Stimulated activated naive CD4-positive, alpha-beta T cell treated with Interleukin-2 at 50 U/mL for 16 hours (primary cell): ENCODE results near the gene NT5C2.
"Not testable (repeated sequence)": the region's sequence is repeated elsewhere in the genome, so short reads cannot be mapped to it uniquely, and the experiment has no call there.

Experiments
- DNase-seq: peaks from one replicate; lab custom pipeline; 2025; lab: John Stamatoyannopoulos, UW

Gene NT5C2

DNA sequence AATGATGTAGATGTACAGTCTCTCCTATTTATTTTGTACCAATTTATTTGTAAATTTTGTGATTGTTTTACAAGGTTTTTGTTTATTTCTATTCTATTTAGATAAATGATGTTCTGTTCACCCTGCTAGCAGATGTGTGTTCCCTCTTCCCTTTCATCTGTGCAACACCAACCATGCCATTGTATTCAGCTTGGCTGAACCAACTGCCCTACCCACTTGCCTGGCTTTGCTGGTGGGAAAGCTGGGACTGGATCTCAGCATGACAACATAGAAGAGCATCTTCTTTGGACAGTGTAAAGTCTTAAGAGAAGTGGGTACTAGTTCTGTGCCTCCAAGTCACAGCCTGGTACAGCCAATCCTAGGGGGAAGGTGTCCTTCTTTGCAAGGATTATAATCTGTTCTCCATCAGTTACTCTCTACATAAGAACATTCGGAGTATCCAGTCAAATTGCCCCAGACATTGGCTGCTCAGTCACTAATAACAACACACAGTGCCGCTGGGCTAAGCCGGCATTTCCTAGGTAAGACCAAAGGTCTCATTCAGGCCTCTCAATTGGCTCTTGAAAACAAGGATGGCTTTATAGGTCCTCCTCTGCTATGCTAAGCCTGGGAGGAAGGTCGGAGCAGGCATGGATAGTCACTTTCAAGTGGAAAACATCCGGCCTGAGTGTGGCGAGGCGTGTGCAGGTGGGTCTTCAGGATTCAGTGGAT is 109.7 kb downstream of the NT5C2 start:
- DNase-seq = no peak

DNA sequence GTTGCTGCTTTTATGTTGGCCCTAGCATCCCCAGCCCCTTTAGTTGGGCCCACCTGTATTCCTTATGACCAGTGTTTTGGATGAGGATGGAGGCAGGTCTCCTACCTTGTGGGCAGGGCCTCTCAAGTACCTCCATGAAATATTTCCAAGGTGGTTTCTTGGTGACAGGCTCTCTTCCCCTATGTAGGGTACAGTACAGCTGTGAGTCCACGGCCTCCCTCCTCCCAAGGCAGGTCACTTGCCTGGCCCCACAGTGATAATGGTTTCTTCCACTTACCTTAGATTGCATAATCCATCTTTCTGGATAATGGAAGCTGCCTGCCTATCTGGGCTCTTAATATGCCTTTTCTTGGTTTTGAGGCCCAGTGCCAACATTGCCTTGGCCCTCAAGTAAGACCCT is 110.4 kb downstream of the NT5C2 start:
- DNase-seq = no peak

DNA sequence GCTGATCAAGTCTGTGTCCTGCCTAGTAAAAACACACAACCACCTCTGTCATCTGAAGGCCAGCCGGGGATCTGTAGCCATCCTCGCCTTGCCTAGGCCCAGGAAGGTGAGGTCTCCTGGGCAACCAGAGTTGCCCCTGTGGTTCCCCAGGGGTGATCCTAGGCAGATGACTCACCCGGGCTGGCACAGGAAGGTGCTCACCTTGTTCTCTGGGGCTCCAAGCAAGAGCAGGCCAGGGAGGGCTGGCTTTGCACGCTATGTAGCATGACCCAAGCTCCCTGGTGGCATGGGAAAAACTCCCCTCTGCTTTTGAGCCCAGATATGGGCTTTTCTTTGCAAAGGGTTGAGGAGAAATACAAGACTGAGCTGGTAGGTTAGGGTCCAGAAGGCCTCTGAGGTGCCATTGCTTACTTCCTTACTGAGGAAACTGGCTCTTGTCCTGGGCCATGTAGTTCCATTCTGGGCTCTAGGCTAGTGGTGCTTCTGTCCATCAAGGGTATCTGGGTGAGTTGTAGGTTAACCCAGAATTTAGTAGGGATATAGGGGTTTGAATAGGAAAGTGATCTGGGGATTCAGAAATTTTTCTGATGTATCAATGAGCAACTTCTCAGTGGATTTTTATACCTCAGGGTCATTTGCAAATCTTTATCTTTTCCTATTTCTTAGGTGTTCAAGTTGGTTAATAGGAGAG is 112.0 kb downstream of the NT5C2 start:
- DNase-seq = no peak

GRCh38 chr10:103079946-103080345 is 113.1 kb downstream of the NT5C2 start:
- no peak for DNase-seq

DNA sequence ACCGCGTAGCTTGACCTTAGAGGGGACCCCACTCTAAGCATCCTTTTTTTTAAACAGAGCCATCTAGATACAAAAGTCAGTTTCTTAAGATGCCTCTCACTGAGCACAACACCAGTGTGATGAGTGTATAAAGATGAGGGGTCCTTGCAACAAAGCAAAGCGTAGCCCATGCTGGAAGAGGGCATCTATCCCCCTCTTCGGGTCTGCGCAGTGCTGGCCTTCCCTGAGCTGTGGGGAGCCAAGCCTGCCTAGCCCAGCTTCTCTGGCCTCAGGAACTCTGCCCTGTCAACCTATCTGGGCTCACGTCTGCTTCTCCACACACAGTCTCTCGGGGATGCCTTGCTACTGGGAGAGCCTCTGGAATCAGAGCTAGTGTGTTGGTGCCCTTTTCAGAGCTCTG is 114.0 kb downstream of the NT5C2 start:
- DNase-seq = no peak

- DNase-seq = no peak
Observed at GRCh38 chr10:103078676-103079075, 114.4 kb downstream of the NT5C2 start.

DNA sequence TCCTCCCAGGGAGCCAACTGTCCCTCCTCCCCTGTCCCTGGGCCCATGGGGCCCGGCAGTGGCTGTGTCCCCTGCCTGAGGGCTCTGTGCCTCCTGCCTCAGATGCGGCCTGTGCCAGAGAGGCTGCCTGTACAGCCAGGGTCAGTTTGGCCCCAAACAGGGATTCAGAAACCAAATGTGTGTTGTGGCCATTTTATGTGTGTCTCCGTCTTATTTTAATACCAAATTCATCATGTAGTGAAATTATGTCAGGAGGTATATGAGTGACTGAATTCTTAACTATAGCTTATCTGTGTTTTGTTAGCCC is 114.8 kb downstream of the NT5C2 start:
- DNase-seq = no peak

- no peak for DNase-seq
Observed at GRCh38 chr10:103077491-103078308, 115.4 kb downstream of the NT5C2 start.

DNA sequence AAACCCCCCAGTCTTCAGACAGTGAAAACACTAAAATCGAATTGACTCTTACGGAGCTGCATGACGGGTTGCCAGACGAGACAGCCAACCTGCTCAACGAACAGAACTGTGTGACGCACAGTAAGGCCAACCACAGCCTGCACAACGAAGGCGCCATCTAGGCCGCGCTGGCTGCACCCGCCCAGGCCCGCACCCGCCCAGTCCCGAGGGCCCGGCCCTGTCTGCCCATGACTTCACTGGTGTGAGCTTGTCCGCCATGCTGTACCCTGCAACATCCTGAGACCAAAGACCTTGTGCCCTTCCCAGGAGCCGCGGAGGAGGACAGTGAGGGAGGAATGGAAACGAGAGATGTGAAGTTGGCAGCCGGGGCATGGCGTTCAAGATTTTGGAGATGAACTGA is 116.1 kb downstream of the NT5C2 start:
- no peak for DNase-seq

DNA sequence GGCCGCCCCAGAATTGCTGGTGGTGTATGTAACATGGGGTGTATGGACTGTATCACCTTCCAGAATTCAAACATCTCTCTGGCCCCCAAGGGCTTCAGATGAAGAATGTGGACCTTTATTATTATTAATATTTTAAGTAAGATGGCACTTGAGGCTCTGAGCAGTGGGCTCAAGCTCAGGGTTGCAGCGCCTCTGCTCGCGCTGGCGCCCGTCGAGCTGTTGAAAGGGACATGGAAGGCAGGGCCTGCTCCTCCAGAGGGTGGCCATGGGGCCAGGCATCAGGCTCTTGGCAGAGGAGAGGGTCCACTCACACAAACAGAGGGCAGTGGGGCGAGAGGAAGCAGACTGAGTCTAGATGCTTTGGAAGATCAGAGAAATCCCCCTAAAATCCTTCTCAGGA is 120.2 kb downstream of the NT5C2 start:
- no peak for DNase-seq

DNA sequence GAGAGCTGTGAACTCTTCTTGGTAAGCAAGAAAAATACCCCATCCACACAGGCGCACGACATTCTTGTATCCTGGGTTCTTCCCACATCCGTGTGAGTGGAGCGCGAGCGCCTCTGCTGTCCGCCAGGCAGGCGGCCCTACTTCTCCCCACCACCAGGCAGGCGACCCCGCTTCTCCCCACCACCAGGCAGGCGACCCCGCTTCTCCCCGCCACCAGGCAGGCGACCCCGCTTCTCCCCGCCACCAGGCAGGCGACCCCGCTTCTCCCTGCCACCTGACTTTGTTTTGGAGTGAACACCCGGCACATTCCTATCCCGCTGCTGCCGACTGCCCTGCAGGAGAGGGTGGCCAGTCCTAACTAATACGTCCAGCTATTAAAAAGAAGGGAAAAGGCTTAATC is 120.8 kb downstream of the NT5C2 start:
- DNase-seq = no peak

DNA sequence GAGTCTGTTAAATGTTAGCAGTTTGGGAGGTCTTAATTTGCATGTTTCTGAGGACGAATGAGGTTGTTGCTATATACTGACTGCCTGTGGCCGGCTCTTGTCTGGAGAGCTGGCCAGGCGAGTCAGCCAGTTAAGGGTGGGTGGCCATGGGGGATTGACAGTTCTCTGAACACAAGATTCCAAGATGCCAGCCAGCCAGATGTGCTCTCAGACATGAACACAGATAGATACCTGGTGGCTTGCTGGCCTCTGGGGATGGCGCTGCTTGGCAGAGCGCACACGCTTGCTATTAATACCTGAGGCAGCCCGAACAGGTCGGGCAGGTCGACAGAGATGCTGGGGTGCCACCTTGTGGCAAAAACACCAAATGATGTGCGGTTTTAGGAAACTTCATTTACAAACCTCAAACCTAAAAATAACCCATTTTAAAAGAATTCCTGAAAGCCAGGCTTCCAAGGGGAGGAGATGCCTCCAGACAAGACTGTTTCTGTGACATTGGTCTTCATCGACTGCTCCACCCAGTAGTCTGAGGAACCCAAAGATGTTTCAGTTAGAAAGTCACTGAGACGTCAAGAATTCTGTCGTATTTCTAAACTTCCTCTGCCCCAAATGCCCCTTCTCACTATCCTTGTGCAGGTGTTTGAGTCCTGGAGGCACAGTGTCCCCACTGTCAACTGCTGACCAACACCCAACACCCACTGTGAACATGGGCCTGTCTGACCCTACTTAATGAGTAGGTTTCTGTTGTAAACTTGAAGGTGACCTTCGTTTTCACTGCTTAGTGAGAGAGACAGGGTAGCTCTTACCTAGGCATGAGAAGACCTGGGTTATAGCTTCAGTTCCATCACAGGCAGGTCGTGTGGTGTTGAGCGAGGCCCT is 123.4 kb downstream of the NT5C2 start:
- peak; percentile 51 for DNase-seq

DNA sequence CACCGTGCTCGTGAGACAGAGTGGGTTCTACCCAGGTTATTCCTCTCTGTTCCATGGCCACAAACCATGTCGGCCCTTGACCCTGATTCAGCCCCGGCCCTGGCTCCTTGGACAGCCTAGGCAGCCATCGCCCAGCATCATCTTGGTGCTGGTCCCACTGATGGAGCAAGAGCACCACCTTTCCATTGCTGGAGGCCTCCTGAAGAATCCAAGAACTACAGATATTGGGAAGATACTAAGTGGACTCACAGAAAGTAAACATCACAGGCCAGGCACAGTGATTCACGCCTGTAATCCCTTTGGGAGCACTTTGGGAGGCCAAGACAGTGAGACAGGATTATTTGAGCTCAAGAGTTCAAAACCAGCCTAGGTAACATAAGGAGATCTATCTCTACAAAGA is 125.1 kb downstream of the NT5C2 start:
- no peak for DNase-seq

GRCh38 chr10:103067484-103067883 is 125.6 kb downstream of the NT5C2 start:
- DNase-seq = no peak

- DNase-seq = not testable (repeated sequence)
Observed at GRCh38 chr10:103067099-103067477, 126.0 kb downstream of the NT5C2 start.

- DNase-seq = no peak
Observed at GRCh38 chr10:103066141-103067098, 126.7 kb downstream of the NT5C2 start.

DNA sequence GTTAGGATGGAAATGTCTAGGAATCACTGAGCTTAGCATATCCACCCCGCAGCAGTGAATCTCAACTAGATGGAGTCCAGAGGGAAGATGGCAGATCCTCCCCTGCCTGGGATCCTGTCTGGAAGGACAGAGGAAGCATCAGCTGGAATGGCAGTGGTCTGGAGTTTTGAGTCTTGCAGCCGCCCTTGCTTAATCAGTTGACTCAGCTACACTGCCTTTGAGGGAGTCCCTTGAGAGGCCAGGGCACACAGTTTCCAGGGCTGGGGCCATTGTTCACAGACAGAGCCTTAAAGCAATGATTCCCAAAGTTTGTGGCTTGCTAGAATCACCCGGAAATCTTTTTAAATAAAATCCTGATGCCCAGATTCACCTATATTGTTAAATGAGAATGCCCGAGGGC is 128.1 kb downstream of the NT5C2 start:
- DNase-seq = no peak

GRCh38 chr10:103062854-103063590 is 130.1 kb downstream of the NT5C2 start:
- no peak for DNase-seq

GRCh38 chr10:103060575-103060974 is 132.5 kb downstream of the NT5C2 start:
- no peak for DNase-seq

DNA sequence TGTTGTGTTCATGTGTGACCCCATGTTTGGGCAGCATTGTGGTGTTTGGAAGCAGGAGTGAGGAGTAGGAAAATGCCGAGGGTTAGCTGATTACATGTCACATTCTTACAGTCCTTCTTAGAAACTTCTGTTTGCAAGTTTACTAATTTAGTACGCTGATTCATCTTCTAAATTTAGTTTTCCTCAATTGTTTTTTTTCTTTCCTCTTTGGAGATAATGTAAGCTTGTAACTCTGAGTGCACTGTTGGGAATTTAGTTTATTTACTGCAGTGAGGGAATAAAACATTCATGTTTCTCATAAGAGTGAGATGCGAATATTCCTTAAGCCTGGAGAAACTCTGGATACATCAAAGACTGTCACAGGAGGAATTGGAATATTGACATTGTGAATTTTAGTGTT is 135.0 kb downstream of the NT5C2 start:
- no peak for DNase-seq
